Loucy (cell line): ENCODE data around the gene MAP3K21.

Experiments
- CTCF ChIP-seq: fragments of 200-600 bp; sonication (generic); conservative IDR thresholded peaks from 2 replicates; pipeline ENCODE4 v1.5.1; 2014; ENCODE audit warnings: mild to moderate bottlenecking, antibody characterized with exemption, low read length
- EZH2phosphoT487 ChIP-seq: fragments of 200-600 bp; IDR thresholded peaks from 2 replicates; pipeline ENCODE4 v1.6.1; 2018; ENCODE audit warnings: antibody characterized with exemption, mild to moderate bottlenecking, moderate library complexity, borderline replicate concordance

- TF ChIP-seq CTCF (no peak), EZH2phosphoT487 (no peak)
These were observed 15.7 kb downstream of the MAP3K21 start for GRCh38 chr1:233343262-233343661.
